WTC11 (cell line): ENCODE results near the gene DCHS2. TPM values are rescaled to one million over a fixed set of nuclear protein-coding genes. Genes with fewer than 3 reads are reported as not detected.

Experiments
- ATAC-seq: fragments of 200-7000 bp; cut with Tn5 transposase; 2 replicates; pipeline ENCODE4 v1.10.0; 2021; ENCODE audit warnings: mild to moderate bottlenecking, moderate library complexity
- CTCF ChIA-PET: fragments of 300-600 bp; sonication (Branson Sonifier 250); formaldehyde crosslinking; loops from one replicate; lab custom pipeline; 2021; ENCODE audit warnings: antibody characterized with exemption; lab: Charles Lee
- POLR2A ChIA-PET: fragments of 350-600 bp; sonication (Branson Sonifier 250); formaldehyde crosslinking; loops from one replicate; lab custom pipeline; 2021; ENCODE audit warnings: antibody characterized with exemption; lab: Charles Lee
- DNase-seq: peaks from one replicate; pipeline ENCODE4 v3.0.0; 2021; ENCODE audit warnings: low spot score
- H3K27ac Mint-ChIP-seq: 2 replicates; pipeline ENCODE4 v1.8.0; 2021; ENCODE audit warnings: mixed read lengths
- H3K27me3 Mint-ChIP-seq: 2 replicates; pipeline ENCODE4 v1.8.0; 2021; ENCODE audit warnings: low read depth, mild to moderate bottlenecking, moderate library complexity, mixed read lengths
- H3K36me3 Mint-ChIP-seq: 2 replicates; pipeline ENCODE4 v1.8.0; 2021; ENCODE audit warnings: mixed read lengths
- H3K4me1 Mint-ChIP-seq: 2 replicates; pipeline ENCODE4 v1.8.0; 2022; ENCODE audit warnings: mixed read lengths
- H3K4me3 Mint-ChIP-seq: 2 replicates; pipeline ENCODE4 v1.8.0; 2021; ENCODE audit warnings: mild to moderate bottlenecking, moderate library complexity, mixed read lengths
- H3K9me3 Mint-ChIP-seq: 2 replicates; pipeline ENCODE4 v1.8.0; 2021; ENCODE audit warnings: mixed read lengths
- AR ChIP-seq: fragments of 250-450 bp; sonication (Bioruptor Pico); IDR thresholded peaks from 2 replicates; pipeline ENCODE4 v1.9.0; 2021; ENCODE audit warnings: mild to moderate bottlenecking
- ERG ChIP-seq: fragments of 250-450 bp; sonication (Bioruptor Pico); IDR thresholded peaks from 2 replicates; pipeline ENCODE4 v1.8.0; 2021; ENCODE audit warnings: mild to moderate bottlenecking
- ETV6 ChIP-seq: sonication (generic); formaldehyde crosslinking; IDR thresholded peaks from 2 replicates; pipeline ENCODE4 v1.8.1; 2022; ENCODE audit warnings: mild to moderate bottlenecking, missing genetic modification reagents
- GTF2I ChIP-seq: fragments of 250-450 bp; sonication (Bioruptor Pico); conservative IDR thresholded peaks from 2 replicates; pipeline ENCODE4 v1.4.0; 2021; ENCODE audit warnings: mild to moderate bottlenecking
- SMAD3 ChIP-seq: sonication (generic); formaldehyde crosslinking; IDR thresholded peaks from 2 replicates; pipeline ENCODE4 v1.8.0; 2022; ENCODE audit warnings: missing genetic modification reagents, mild to moderate bottlenecking, borderline replicate concordance
- SMAD4 ChIP-seq: sonication (generic); formaldehyde crosslinking; IDR thresholded peaks from 2 replicates; pipeline ENCODE4 v1.8.0; 2022; ENCODE audit warnings: mild to moderate bottlenecking, missing genetic modification reagents
- TEAD4 ChIP-seq: sonication (generic); formaldehyde crosslinking; IDR thresholded peaks from 2 replicates; pipeline ENCODE4 v1.8.0; 2022; ENCODE audit warnings: mild to moderate bottlenecking, missing genetic modification reagents
- TP53 ChIP-seq: sonication (generic); formaldehyde crosslinking; IDR thresholded peaks from 2 replicates; pipeline ENCODE4 v1.8.1; 2023; ENCODE audit warnings: mild to moderate bottlenecking, missing genetic modification reagents
- ZNF138 ChIP-seq: sonication (generic); formaldehyde crosslinking; conservative IDR thresholded peaks from 2 replicates; pipeline ENCODE4 v1.8.1; 2022; ENCODE audit warnings: mild to moderate bottlenecking, moderate library complexity, missing genetic modification reagents
- ZNF263 ChIP-seq: sonication (generic); formaldehyde crosslinking; IDR thresholded peaks from 2 replicates; pipeline ENCODE4 v1.8.1; 2022; ENCODE audit warnings: low read depth, mild to moderate bottlenecking, moderate library complexity, missing genetic modification reagents
- ZNF281 ChIP-seq: sonication (generic); formaldehyde crosslinking; IDR thresholded peaks from 2 replicates; pipeline ENCODE4 v1.8.0; 2023; ENCODE audit warnings: mild to moderate bottlenecking, missing genetic modification reagents
- total RNA-seq: library from RNA; stranded (reverse); gene quantifications from 3 replicates; pipeline ENCODE4 v1.2.3, GENCODE V29; 2021
- TF ChIP-seq, protein P1 (sequence below): fragments of 250-450 bp; sonication (Bioruptor Pico); IDR thresholded peaks from 2 replicates; pipeline ENCODE4 v1.9.0; 2021; ENCODE audit warnings: mild to moderate bottlenecking, borderline replicate concordance
- TF ChIP-seq, protein P2 (sequence below): sonication (generic); formaldehyde crosslinking; IDR thresholded peaks from 2 replicates; pipeline ENCODE4 v1.8.1; 2023; ENCODE audit warnings: mild to moderate bottlenecking, moderate library complexity, missing genetic modification reagents
- TF ChIP-seq, protein P3 (sequence below): sonication (generic); formaldehyde crosslinking; IDR thresholded peaks from 2 replicates; pipeline ENCODE4 v1.8.1; 2023; ENCODE audit warnings: mild to moderate bottlenecking, missing genetic modification reagents

Gene DCHS2
- total RNA-seq, 1 experiment from 2014 or later: 1.3 TPM

- Mint-ChIP-seq H3K27me3 (no peaks in the 10 kb centered on the region), H3K36me3 (no peaks in the 10 kb centered on the region), H3K4me3 (no peak overlapping the region)
- POLR2A ChIA-PET: no interaction called here
- no peak for DNase-seq
- TF ChIP-seq, protein P1, sequence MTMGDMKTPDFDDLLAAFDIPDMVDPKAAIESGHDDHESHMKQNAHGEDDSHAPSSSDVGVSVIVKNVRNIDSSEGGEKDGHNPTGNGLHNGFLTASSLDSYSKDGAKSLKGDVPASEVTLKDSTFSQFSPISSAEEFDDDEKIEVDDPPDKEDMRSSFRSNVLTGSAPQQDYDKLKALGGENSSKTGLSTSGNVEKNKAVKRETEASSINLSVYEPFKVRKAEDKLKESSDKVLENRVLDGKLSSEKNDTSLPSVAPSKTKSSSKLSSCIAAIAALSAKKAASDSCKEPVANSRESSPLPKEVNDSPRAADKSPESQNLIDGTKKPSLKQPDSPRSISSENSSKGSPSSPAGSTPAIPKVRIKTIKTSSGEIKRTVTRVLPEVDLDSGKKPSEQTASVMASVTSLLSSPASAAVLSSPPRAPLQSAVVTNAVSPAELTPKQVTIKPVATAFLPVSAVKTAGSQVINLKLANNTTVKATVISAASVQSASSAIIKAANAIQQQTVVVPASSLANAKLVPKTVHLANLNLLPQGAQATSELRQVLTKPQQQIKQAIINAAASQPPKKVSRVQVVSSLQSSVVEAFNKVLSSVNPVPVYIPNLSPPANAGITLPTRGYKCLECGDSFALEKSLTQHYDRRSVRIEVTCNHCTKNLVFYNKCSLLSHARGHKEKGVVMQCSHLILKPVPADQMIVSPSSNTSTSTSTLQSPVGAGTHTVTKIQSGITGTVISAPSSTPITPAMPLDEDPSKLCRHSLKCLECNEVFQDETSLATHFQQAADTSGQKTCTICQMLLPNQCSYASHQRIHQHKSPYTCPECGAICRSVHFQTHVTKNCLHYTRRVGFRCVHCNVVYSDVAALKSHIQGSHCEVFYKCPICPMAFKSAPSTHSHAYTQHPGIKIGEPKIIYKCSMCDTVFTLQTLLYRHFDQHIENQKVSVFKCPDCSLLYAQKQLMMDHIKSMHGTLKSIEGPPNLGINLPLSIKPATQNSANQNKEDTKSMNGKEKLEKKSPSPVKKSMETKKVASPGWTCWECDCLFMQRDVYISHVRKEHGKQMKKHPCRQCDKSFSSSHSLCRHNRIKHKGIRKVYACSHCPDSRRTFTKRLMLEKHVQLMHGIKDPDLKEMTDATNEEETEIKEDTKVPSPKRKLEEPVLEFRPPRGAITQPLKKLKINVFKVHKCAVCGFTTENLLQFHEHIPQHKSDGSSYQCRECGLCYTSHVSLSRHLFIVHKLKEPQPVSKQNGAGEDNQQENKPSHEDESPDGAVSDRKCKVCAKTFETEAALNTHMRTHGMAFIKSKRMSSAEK: no peak
- TF ChIP-seq ZNF138 (CRISPR knock-in tag): no peak
- TF ChIP-seq SMAD3 (CRISPR knock-in tag): no peak
- TF ChIP-seq TP53 (CRISPR knock-in tag): no peak
- TF ChIP-seq SMAD4 (CRISPR knock-in tag): no peak
- TF ChIP-seq ERG (CRISPR knock-in tag): no peak
- TF ChIP-seq, all 79 proteins: peak for 0
- no peak for ATAC-seq
- peaks cover 6% of the 10 kb centered on the region; the same call in 1 of the 2 replicates for H3K4me1 Mint-ChIP-seq
- CTCF ChIA-PET: interaction anchor here (0.6 to 1.0 kb wide), 2 partner anchors 53 to 169 kb away, joined by 3 read pairs; no protein-coding TSS in a partner anchor
- H3K9me3 Mint-ChIP-seq: 0 out of 2 replicates have a peak, but pooled peaks cover 4% of the 10 kb centered on the region
- no peak overlapping the region for H3K27ac Mint-ChIP-seq
Measured at GRCh38 chr4:154452798-154453346, 38.7 kb downstream of the DCHS2 start.

- Mint-ChIP-seq H3K4me1 (no peaks in the 10 kb centered on the region), H3K27ac (no peak overlapping the region), H3K27me3 (no peaks in the 10 kb centered on the region), H3K9me3 (0 out of 2 replicates have a peak, but pooled peaks cover 4% of the 10 kb centered on the region), H3K36me3 (no peaks in the 10 kb centered on the region), H3K4me3 (no peak overlapping the region)
- CTCF ChIA-PET: no interaction called here
- POLR2A ChIA-PET: no interaction called here
- no peak for ATAC-seq
- TF ChIP-seq ZNF281 (CRISPR knock-in tag) (no peak), ETV6 (CRISPR knock-in tag) (no peak), GTF2I (no peak), TEAD4 (CRISPR knock-in tag) (no peak), ZNF263 (CRISPR knock-in tag) (no peak), AR (CRISPR knock-in tag) (no peak)
- TF ChIP-seq, protein P2, sequence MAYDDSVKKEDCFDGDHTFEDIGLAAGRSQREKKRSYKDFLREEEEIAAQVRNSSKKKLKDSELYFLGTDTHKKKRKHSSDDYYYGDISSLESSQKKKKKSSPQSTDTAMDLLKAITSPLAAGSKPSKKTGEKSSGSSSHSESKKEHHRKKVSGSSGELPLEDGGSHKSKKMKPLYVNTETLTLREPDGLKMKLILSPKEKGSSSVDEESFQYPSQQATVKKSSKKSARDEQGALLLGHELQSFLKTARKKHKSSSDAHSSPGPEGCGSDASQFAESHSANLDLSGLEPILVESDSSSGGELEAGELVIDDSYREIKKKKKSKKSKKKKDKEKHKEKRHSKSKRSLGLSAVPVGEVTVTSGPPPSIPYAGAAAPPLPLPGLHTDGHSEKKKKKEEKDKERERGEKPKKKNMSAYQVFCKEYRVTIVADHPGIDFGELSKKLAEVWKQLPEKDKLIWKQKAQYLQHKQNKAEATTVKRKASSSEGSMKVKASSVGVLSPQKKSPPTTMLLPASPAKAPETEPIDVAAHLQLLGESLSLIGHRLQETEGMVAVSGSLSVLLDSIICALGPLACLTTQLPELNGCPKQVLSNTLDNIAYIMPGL (CRISPR knock-in tag): no peak
- TF ChIP-seq, protein P3, sequence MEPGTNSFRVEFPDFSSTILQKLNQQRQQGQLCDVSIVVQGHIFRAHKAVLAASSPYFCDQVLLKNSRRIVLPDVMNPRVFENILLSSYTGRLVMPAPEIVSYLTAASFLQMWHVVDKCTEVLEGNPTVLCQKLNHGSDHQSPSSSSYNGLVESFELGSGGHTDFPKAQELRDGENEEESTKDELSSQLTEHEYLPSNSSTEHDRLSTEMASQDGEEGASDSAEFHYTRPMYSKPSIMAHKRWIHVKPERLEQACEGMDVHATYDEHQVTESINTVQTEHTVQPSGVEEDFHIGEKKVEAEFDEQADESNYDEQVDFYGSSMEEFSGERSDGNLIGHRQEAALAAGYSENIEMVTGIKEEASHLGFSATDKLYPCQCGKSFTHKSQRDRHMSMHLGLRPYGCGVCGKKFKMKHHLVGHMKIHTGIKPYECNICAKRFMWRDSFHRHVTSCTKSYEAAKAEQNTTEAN (CRISPR knock-in tag): no peak
- DNase-seq: no peak
Measured at GRCh38 chr4:154450966-154451365, 40.6 kb downstream of the DCHS2 start.
